LNCaP clone FGC (cell line): ENCODE measurements around the gene PGM3.
"Not testable (repeated sequence)": the region's sequence is repeated elsewhere in the genome, so short reads cannot be mapped to it uniquely, and the experiment has no call there.

ENCODE experiments used
- DNase-seq: peaks from one replicate; pipeline ENCODE4 v3.0.0-alpha.2; 2011; ENCODE audit warnings: low read depth
- H3K4me3 ChIP-seq: 2 replicates; pipeline ENCODE4 v1.5.1; 2011; ENCODE audit warnings: mild to moderate bottlenecking, low read depth, low read length, control low read depth
- CTCF ChIP-seq: IDR thresholded peaks from 2 replicates; pipeline ENCODE4 v1.5.1; 2012; ENCODE audit warnings: mild to moderate bottlenecking; ENCODE audit not compliant: control insufficient read depth, insufficient read depth; ENCODE audit errors: extremely low read depth

Gene PGM3

GRCh38 chr6:83198486-83199172, 5.6 kb upstream of the PGM3 start:
- no peak for TF ChIP-seq CTCF
- peak; percentile 89 for DNase-seq
- H3K4me3 ChIP-seq, result no peak overlapping the region

GRCh38 chr6:83193747-83194566, 892 bp upstream of the PGM3 start:
- DNase-seq, result no peak

GRCh38 chr6:83192456-83192855, 609 bp downstream of the PGM3 start:
- H3K4me3 ChIP-seq, result peak overlapping the region; percentile 86
- no peak for DNase-seq
- TF ChIP-seq CTCF, result no peak

More at GRCh38 chr6:83193747-83194566, 892 bp upstream of the PGM3 start:
- H3K4me3 ChIP-seq, result peak overlapping the region; percentile 86
- no peak for TF ChIP-seq CTCF

GRCh38 chr6:83191974-83192373, 1.1 kb downstream of the PGM3 start:
- H3K4me3 ChIP-seq, result peak overlapping the region; percentile 86
- not testable (repeated sequence) for DNase-seq

GRCh38 chr6:83190626-83191025, 2.4 kb downstream of the PGM3 start:
- DNase-seq, result no peak
- no peak overlapping the region for H3K4me3 ChIP-seq
- TF ChIP-seq CTCF, result no peak

GRCh38 chr6:83188501-83188900, 4.6 kb downstream of the PGM3 start:
- no peak for TF ChIP-seq CTCF
- DNase-seq, result peak; percentile 93
- no peak overlapping the region for H3K4me3 ChIP-seq

- H3K4me3 ChIP-seq, result no peak overlapping the region
- no peak for TF ChIP-seq CTCF
- no peak for DNase-seq
Observed at GRCh38 chr6:83185096-83185495, 8.0 kb downstream of the PGM3 start.
